Measurements from ENCODE around the gene CDCP2.

Gene CDCP2

GRCh38 chr1:54156986-54157385 is 4.2 kb upstream of the CDCP2 start:
- Mint-ChIP-seq H3K27me3 (no peaks in the 10 kb centered on the region), H3K4me1 (no peaks in the 10 kb centered on the region), H3K36me3 (no peaks in the 10 kb centered on the region), H3K9me3 (no peaks in the 10 kb centered on the region), H3K27ac (no peak overlapping the region), H3K4me3 (no peak overlapping the region)

- Mint-ChIP-seq H3K4me1 (no peaks in the 10 kb centered on the region), H3K9me3 (no peaks in the 10 kb centered on the region)
Observed at GRCh38 chr1:54156201-54156600, 3.4 kb upstream of the CDCP2 start.

GRCh38 chr1:54153535-54154439 is 987 bp upstream of the CDCP2 start:
- Mint-ChIP-seq H3K27me3 (no peaks in the 10 kb centered on the region), H3K4me3 (no peak overlapping the region), H3K36me3 (no peaks in the 10 kb centered on the region), H3K27ac (no peak overlapping the region), H3K4me1 (no peaks in the 10 kb centered on the region), H3K9me3 (no peaks in the 10 kb centered on the region)

More at GRCh38 chr1:54156201-54156600, 3.4 kb upstream of the CDCP2 start:
- Mint-ChIP-seq H3K27ac (no peak overlapping the region), H3K27me3 (no peaks in the 10 kb centered on the region), H3K36me3 (no peaks in the 10 kb centered on the region), H3K4me3 (no peak overlapping the region)

GRCh38 chr1:54151013-54151412 is 1.8 kb downstream of the CDCP2 start:
- H3K4me1 Mint-ChIP-seq = no peaks in the 10 kb centered on the region
- no peaks in the 10 kb centered on the region for H3K27me3 Mint-ChIP-seq
- no peaks in the 10 kb centered on the region for H3K9me3 Mint-ChIP-seq
- H3K27ac Mint-ChIP-seq = no peak overlapping the region
- no peak overlapping the region for H3K4me3 Mint-ChIP-seq
- H3K36me3 Mint-ChIP-seq = no peaks in the 10 kb centered on the region

GRCh38 chr1:54149734-54150133 is 3.1 kb downstream of the CDCP2 start:
- Mint-ChIP-seq H3K4me1 (no peaks in the 10 kb centered on the region), H3K4me3 (no peak overlapping the region), H3K36me3 (no peaks in the 10 kb centered on the region), H3K27ac (no peak overlapping the region), H3K9me3 (no peaks in the 10 kb centered on the region), H3K27me3 (no peaks in the 10 kb centered on the region)

DNA sequence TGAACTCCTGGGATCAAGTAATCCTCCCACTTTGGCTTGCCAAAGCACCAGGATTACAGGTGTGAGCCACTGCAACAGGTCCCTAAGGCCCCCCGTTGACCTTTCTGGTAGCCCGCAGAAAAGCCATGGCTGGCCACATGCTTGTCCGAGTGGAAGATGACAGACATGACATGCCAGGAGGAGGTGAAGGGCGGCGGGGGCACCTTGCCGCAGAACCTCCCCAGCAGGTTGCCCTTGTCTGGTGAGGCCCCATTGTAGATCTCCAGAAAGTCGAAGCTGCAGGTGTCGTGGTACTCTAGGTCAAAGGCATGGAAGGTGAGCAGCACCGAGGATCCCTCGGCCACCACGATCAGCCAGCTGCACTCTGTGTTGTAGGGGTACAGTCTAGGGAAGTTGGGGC is 8.4 kb downstream of the CDCP2 start:
- H3K36me3 Mint-ChIP-seq = no peaks in the 10 kb centered on the region
- H3K4me3 Mint-ChIP-seq = no peak overlapping the region
- no peaks in the 10 kb centered on the region for H3K9me3 Mint-ChIP-seq
- H3K27me3 Mint-ChIP-seq = no peaks in the 10 kb centered on the region
- peak overlapping the region; percentile 57 for H3K27ac Mint-ChIP-seq
- H3K4me1 Mint-ChIP-seq = no peaks in the 10 kb centered on the region

- Mint-ChIP-seq H3K9me3 (no peaks in the 10 kb centered on the region), H3K4me1 (no peaks in the 10 kb centered on the region), H3K36me3 (no peaks in the 10 kb centered on the region), H3K27ac (no peak overlapping the region), H3K4me3 (no peak overlapping the region), H3K27me3 (no peaks in the 10 kb centered on the region)
Observed at GRCh38 chr1:54142146-54142900, 10.5 kb downstream of the CDCP2 start.

- no peaks in the 10 kb centered on the region for H3K4me1 Mint-ChIP-seq
- H3K4me3 Mint-ChIP-seq = no peak overlapping the region
- no peaks in the 10 kb centered on the region for H3K36me3 Mint-ChIP-seq
- H3K27ac Mint-ChIP-seq = no peak overlapping the region
- H3K9me3 Mint-ChIP-seq = no peaks in the 10 kb centered on the region
- H3K27me3 Mint-ChIP-seq = no peaks in the 10 kb centered on the region
Observed at GRCh38 chr1:54139711-54140110, 13.1 kb downstream of the CDCP2 start.

DNA sequence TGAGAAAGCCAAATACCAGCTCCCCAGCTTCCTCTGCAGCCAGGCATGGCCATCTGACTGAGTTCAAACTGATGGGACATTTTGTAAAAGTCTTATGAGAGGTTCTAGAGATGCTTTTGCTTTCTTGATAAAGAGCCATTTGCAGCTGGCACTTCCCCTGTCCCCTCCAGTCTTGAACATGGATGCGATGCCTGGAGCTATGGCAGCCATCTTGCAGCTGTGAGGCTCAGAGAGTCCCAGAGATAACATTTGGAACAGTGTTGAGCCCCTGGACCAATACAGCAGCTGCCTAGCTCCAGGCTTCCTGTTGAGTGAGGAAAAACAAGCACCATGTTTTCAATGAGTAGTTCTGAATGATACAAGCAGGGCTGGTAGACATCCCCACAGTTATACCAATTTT is 13.8 kb downstream of the CDCP2 start:
- H3K4me3 Mint-ChIP-seq = no peak overlapping the region
- no peaks in the 10 kb centered on the region for H3K27me3 Mint-ChIP-seq
- no peaks in the 10 kb centered on the region for H3K9me3 Mint-ChIP-seq

GRCh38 chr1:54137534-54138061 is 15.2 kb downstream of the CDCP2 start:
- Mint-ChIP-seq H3K9me3 (no peaks in the 10 kb centered on the region), H3K4me1 (no peaks in the 10 kb centered on the region), H3K4me3 (no peak overlapping the region), H3K27me3 (no peaks in the 10 kb centered on the region), H3K36me3 (no peaks in the 10 kb centered on the region), H3K27ac (no peak overlapping the region)

More for the DNA sequence above, 13.8 kb downstream of the CDCP2 start:
- H3K36me3 Mint-ChIP-seq = no peaks in the 10 kb centered on the region
- no peaks in the 10 kb centered on the region for H3K4me1 Mint-ChIP-seq
- H3K27ac Mint-ChIP-seq = no peak overlapping the region

DNA sequence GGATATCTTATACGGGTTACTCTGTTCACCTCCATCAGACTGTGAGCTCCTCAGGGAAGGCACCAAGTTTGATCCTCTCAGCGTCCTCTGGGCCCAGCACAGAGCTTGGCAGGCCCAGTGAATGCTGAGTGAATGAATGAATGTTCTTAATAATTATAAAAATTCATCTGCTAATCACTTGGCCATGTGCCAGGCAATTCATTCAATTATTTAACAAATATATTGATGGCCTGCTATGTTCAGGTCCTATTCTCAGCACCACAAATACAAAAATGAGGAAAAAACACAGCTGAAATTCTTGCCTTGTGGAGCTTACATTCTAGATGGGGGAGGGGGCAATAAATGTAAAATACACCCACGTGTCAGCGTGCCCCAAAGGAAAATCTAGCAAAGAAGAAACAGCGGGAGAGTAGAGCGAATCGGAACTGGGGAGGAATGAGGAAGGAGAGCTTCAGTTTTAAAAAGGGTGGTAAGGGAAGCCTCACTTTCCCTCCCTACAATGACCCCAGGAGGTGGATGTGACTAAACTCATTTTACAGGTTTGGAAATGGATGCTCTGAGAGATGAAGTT is 15.8 kb downstream of the CDCP2 start:
- no peaks in the 10 kb centered on the region for H3K36me3 Mint-ChIP-seq
- H3K4me3 Mint-ChIP-seq = no peak overlapping the region
- no peak overlapping the region for H3K27ac Mint-ChIP-seq
- H3K9me3 Mint-ChIP-seq = no peaks in the 10 kb centered on the region
- no peaks in the 10 kb centered on the region for H3K4me1 Mint-ChIP-seq
- no peaks in the 10 kb centered on the region for H3K27me3 Mint-ChIP-seq

- Mint-ChIP-seq H3K4me1 (no peaks in the 10 kb centered on the region), H3K36me3 (no peaks in the 10 kb centered on the region), H3K27ac (no peak overlapping the region), H3K27me3 (no peaks in the 10 kb centered on the region), H3K4me3 (no peak overlapping the region), H3K9me3 (no peaks in the 10 kb centered on the region)
Observed at GRCh38 chr1:54136269-54136896, 16.4 kb downstream of the CDCP2 start.

GRCh38 chr1:54135436-54136120 is 17.2 kb downstream of the CDCP2 start:
- no peak overlapping the region for H3K27ac Mint-ChIP-seq
- no peaks in the 10 kb centered on the region for H3K27me3 Mint-ChIP-seq
- no peaks in the 10 kb centered on the region for H3K4me1 Mint-ChIP-seq
- no peak overlapping the region for H3K4me3 Mint-ChIP-seq
- no peaks in the 10 kb centered on the region for H3K36me3 Mint-ChIP-seq
- H3K9me3 Mint-ChIP-seq = no peaks in the 10 kb centered on the region

DNA sequence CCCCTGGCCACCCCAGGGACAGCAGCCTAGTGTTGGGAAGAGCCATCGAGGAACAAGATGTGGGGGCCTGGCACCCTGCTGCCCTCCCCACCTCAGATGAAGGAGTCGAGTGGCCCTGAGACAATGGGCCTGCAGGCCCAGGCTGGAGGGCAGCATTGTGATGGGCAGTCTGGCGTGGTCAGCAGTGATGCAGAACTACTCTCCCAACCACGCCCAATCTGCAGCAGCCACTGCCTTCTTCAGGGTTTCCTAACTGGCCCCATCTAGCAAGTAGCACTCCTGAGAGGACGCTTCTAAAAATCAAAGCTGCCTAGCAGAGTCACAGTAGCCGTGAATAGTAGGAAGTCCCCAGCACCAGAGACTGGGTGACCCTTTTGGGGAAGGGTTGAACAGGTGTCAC is 18.5 kb downstream of the CDCP2 start:
- Mint-ChIP-seq H3K9me3 (no peaks in the 10 kb centered on the region), H3K36me3 (no peaks in the 10 kb centered on the region), H3K27me3 (no peaks in the 10 kb centered on the region), H3K4me3 (no peak overlapping the region), H3K27ac (no peak overlapping the region), H3K4me1 (no peaks in the 10 kb centered on the region)

GRCh38 chr1:54132495-54132894 is 20.3 kb downstream of the CDCP2 start:
- Mint-ChIP-seq H3K9me3 (no peaks in the 10 kb centered on the region), H3K27ac (no peak overlapping the region), H3K4me1 (no peaks in the 10 kb centered on the region)

More at GRCh38 chr1:54132495-54132894, 20.3 kb downstream of the CDCP2 start:
- Mint-ChIP-seq H3K27me3 (no peaks in the 10 kb centered on the region), H3K4me3 (no peak overlapping the region), H3K36me3 (no peaks in the 10 kb centered on the region)
